Measurements from ENCODE around the gene SMAP1.

The SMAP1 gene

DNA sequence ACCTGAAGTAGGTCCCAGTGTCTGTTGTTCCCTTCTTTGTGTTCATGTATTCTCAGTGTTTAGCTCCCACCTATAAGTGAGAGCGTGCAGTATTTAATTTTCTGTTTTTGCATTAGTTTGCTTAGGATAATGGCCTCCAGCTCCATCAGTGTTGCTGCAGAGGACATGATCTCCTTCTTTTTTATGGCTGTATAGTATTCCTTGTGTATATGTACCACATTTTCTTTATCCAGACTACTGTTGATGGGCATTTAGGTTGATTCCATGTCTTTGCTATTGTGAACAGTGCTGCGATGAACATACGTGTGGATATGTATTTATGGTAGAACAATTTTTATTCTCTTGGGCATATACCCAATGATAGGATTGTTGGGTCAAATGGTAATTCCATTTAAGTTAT, 163.7 kb downstream of the SMAP1 start:
- DNase-seq (ENCODE audit: low read depth), result no peak
- no peak overlapping the region for H3K4me3 ChIP-seq (ENCODE audit: low read depth, low read length)
- TF ChIP-seq, protein P1, sequence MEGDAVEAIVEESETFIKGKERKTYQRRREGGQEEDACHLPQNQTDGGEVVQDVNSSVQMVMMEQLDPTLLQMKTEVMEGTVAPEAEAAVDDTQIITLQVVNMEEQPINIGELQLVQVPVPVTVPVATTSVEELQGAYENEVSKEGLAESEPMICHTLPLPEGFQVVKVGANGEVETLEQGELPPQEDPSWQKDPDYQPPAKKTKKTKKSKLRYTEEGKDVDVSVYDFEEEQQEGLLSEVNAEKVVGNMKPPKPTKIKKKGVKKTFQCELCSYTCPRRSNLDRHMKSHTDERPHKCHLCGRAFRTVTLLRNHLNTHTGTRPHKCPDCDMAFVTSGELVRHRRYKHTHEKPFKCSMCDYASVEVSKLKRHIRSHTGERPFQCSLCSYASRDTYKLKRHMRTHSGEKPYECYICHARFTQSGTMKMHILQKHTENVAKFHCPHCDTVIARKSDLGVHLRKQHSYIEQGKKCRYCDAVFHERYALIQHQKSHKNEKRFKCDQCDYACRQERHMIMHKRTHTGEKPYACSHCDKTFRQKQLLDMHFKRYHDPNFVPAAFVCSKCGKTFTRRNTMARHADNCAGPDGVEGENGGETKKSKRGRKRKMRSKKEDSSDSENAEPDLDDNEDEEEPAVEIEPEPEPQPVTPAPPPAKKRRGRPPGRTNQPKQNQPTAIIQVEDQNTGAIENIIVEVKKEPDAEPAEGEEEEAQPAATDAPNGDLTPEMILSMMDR (IDR thresholded peaks at IDR 0.05; ENCODE audit: control insufficient read depth, extremely low read depth, insufficient read depth), result no peak

DNA sequence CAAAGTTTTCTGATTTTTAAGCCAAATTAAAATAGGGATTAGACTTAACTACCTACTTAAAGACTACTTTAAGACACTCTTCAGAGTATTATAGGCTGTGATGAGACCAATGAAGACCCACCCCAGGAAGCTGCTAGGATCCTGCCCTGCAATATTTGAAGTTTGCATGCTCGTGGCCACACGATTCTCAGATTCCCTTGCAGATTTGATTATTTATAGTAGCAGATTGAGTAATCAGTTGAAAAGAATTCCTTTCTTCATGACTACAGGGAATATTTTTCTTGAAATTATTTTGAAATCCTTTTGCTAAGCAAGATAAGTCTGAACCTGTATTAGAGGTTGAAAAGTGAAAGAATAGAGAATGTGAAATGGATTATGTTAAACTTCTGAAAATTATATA, 166.8 kb downstream of the SMAP1 start:
- TF ChIP-seq, protein P1 (IDR thresholded peaks at IDR 0.05; ENCODE audit: control insufficient read depth, extremely low read depth, insufficient read depth), result no peak
- H3K4me3 ChIP-seq (ENCODE audit: low read depth, low read length), result no peak overlapping the region
- no peak for DNase-seq (ENCODE audit: low read depth)

DNA sequence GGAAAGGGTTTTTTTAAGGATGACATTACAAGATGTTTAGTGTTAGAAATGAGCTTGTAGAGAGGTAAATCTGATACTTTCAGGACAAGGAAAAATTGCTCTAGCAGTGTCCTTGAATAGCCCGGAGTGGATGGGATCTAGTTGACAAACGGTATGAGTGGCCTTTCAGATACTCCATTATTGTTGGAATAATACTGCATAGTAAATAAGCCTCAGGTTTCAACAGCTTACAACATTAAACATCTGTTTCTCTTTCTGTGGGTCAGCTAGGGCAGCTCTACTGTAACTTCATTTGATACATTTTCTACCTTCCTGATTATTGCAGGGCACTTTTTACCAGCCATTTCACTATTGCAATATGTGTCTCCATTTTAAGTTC, 171.2 kb downstream of the SMAP1 start:
- TF ChIP-seq, protein P1 (IDR thresholded peaks at IDR 0.05; ENCODE audit: control insufficient read depth, extremely low read depth, insufficient read depth), result no peak
- H3K4me3 ChIP-seq (ENCODE audit: low read depth, low read length), result no peak overlapping the region
- DNase-seq (ENCODE audit: low read depth), result no peak

DNA sequence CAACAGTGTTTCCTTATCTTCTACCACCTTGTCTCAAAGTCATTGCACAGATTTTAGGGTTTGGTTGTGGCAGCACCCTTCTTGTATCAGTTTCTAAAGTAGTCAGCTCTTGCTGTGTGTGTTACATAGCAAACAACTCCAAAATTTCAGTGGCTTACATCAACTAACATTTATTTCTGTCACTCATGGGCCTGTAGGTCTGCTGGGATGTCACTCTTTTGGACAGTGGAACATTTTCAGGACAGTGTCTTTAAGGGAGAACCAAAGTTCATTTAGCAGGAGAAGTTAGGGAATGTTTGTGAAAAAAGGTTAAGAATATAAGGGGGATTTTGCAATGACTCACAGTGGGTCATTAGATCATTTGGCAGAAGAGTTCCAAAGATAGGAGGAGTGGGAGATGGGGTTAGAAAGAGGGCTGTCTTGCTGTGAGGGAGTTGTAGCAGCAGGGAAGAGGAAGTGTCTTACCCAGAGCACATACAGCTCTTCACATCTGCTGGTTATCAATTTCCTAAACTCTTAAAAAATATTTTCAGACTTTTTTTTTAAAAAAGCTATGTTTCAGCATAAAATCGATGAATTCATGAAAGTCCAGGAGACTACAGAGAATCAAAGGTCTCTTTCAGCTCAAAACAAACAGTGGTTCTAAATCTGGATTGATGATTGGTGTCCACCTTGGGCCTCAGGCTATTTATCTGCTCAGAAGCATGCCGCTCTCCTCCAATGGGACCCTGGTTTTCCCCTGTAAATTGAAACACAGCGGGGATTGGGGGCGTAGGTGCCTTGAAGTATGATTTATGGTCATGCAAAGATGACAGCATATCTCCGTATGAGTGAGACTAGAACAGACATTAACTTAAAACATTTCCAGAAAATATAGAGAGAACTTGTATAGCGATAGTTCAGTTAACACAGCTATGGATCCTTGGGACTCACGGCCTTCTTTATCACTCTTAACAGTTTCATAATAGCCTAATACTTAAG, 171.9 kb downstream of the SMAP1 start:
- DNase-seq (ENCODE audit: low read depth), result no peak
- TF ChIP-seq, protein P1 (IDR thresholded peaks at IDR 0.05; ENCODE audit: control insufficient read depth, extremely low read depth, insufficient read depth), result no peak
- H3K4me3 ChIP-seq (ENCODE audit: low read depth, low read length), result no peak overlapping the region

DNA sequence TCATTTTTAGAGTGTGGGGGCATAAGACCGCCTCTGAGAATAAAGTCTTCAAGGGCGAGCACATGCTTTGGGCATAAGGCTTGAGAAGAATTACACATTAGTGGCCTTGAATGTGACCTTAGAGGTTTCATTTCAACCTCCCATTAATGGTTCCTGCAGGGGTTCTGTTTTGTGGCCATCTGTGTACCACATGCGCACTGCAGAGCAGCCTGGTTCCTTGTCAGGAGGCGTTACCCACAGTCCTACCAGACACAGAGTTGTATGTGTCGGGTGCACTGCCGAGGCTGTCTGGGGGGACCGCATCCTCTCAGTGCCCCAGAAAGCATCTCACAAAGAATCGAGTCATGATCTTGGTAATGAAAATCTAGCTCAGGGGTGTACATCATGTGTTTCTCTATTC, 173.4 kb downstream of the SMAP1 start:
- no peak overlapping the region for H3K4me3 ChIP-seq (ENCODE audit: low read depth, low read length)
- TF ChIP-seq, protein P1 (IDR thresholded peaks at IDR 0.05; ENCODE audit: control insufficient read depth, extremely low read depth, insufficient read depth), result no peak
- no peak for DNase-seq (ENCODE audit: low read depth)

DNA sequence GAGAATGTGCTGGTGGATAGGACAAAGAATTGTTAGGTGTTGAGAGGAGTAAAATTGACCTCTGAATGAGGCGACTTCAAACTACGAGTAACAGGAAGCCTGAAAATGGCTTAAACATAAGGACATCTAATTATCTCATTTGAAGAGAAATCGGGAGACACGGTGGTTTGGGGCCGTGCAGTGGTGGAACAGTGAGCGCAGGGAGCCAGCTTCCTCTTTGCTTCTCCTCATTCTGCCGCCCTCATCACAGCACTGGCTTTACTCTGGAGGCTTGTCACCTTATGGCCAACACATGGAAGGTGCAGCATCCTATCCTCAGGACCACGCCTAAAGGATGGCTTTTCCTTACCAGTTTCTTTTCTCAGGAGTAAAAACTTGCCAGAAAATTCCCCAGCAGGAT, 174.9 kb downstream of the SMAP1 start:
- DNase-seq (ENCODE audit: low read depth), result no peak
- H3K4me3 ChIP-seq (ENCODE audit: low read depth, low read length), result no peak overlapping the region
- TF ChIP-seq, protein P1 (IDR thresholded peaks at IDR 0.05; ENCODE audit: control insufficient read depth, extremely low read depth, insufficient read depth), result no peak
